ENCODE results near the gene SAP30BP. TPM values are rescaled to one million over a fixed set of nuclear protein-coding genes. Genes with fewer than 3 reads are reported as not detected.

The SAP30BP gene
- total RNA-seq, 4 donors from 2014 or later: 58.0 to 78.9 (median 61.7) TPM

GRCh38 chr17:75624021-75624420 is 43.1 kb upstream of the SAP30BP start:
- TF ChIP-seq, protein P1, sequence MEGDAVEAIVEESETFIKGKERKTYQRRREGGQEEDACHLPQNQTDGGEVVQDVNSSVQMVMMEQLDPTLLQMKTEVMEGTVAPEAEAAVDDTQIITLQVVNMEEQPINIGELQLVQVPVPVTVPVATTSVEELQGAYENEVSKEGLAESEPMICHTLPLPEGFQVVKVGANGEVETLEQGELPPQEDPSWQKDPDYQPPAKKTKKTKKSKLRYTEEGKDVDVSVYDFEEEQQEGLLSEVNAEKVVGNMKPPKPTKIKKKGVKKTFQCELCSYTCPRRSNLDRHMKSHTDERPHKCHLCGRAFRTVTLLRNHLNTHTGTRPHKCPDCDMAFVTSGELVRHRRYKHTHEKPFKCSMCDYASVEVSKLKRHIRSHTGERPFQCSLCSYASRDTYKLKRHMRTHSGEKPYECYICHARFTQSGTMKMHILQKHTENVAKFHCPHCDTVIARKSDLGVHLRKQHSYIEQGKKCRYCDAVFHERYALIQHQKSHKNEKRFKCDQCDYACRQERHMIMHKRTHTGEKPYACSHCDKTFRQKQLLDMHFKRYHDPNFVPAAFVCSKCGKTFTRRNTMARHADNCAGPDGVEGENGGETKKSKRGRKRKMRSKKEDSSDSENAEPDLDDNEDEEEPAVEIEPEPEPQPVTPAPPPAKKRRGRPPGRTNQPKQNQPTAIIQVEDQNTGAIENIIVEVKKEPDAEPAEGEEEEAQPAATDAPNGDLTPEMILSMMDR (IDR thresholded peaks at IDR 0.05; ENCODE audit: low read depth): no peak

DNA sequence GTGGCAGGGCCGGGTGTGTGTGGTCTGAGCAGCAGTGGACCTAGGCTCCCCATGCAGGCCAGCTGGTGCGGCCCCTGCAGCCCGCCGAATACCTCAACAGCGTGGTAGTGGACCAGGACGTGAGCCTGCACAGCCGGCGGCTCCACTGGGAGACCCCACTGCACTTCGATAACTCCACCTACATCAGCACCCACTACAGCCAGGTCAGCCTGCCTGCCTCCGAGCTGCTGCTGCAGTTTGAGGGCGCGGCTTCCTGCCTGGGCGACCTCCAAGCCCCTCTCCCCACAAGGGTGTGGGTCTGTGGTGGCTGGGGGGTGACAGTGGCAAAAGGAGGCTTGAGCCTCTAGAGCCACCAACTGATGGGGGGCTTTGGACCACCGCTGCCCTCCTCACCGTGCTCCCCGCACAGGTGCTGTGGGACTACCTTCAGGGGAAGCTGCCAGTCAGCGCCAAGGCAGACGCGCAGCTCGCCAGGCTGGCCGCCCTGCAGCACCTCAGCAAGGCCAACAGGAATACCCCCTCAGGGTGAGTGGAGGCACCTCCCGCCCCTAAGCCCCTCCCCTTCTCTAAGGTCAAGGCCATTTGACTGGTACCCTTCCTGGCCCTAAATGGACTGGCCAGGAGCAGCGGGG is 42.3 kb upstream of the SAP30BP start:
- TF ChIP-seq, protein P1 (IDR thresholded peaks at IDR 0.05; ENCODE audit: low read depth): no peak

GRCh38 chr17:75625813-75626486 is 41.2 kb upstream of the SAP30BP start:
- TF ChIP-seq, protein P1 (IDR thresholded peaks at IDR 0.05; ENCODE audit: low read depth): no peak

DNA sequence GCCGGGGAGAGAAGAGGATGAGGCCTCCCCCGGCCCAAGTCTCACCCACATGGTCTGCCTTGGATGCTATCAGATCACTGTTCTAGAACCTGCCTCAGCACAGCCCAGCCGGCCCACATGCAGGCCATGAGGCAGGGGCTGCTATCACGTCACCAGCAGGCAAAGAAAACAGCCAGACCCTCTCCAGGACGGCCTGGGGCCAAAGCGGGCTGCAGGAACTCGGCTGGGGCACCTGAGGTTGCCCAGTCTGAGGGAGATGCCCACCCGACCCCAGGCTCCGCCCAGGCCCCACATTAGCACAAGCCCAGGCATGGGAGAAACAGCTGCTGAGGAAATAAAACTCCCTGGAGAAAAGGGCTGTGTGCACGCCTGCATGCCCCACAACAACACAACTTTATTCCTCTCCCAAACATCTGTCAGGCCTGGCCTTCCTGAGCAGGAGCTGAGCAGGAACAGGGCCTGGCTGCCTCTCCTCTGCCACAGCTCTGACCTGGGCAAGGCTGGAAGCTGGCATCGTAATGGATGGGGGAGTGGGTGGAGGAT is 40.6 kb upstream of the SAP30BP start:
- TF ChIP-seq, protein P1 (IDR thresholded peaks at IDR 0.05; ENCODE audit: low read depth): no peak

- TF ChIP-seq, protein P1 (IDR thresholded peaks at IDR 0.05; ENCODE audit: low read depth): no peak
These were observed 40.0 kb upstream of the SAP30BP start for GRCh38 chr17:75627094-75627493.

DNA sequence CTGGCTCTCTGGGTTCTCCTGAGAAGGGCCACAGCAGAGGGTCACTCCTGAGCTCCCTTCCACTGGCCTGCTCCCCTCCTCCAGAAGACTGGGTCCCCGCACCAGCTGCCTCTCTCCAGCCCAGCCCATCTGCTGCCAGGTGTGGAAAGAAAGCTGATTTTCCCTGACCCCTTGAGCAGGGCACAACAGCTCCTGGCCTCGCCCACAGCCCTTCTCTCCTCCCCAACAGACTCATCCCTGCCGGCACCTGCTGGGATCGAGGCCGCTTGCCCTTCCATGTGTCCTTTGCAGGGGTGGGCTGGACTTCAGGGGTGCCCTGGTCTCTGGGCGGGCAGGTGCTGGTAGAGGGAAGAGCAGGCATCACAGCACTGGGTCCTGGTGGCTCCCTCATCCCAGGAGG is 38.7 kb upstream of the SAP30BP start:
- TF ChIP-seq, protein P1 (IDR thresholded peaks at IDR 0.05; ENCODE audit: low read depth): no peak

DNA sequence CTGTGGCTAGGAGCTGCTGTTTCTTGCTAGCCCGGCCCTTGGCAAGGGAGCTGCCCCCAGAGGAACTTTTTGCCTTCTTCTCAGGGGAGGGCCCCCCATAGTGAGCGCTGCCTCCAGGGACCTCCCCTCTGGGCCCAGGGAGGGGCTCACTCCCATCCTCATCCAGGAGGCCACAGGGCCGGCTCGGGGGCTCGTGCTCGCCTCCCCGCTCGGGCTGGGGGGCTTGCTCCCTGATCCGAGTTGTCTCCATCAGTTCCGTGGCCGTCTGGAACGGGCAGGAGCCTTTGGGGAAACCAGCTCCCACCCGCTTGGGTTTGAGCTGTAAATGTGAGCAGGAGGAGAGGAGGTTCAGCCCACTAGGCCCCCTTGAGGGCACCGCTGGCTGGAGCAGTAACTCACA is 38.0 kb upstream of the SAP30BP start:
- TF ChIP-seq, protein P1 (IDR thresholded peaks at IDR 0.05; ENCODE audit: low read depth): no peak
